A673 (cell line): ENCODE data around the gene VTI1A.

Experiments used
- CTCF ChIP-seq: fragments of 300-800, 200-600 bp; sonication (generic); conservative IDR thresholded peaks from 2 replicates; pipeline ENCODE4 v1.5.1; 2017; ENCODE audit warnings: low read depth, mild to moderate bottlenecking, antibody characterized with exemption, low read length, moderate library complexity, mixed read lengths
- EZH2 ChIP-seq: fragments of 200-600 bp; sonication (generic); IDR thresholded peaks from 2 replicates; pipeline ENCODE4 v1.6.1; 2017; ENCODE audit warnings: borderline replicate concordance, low read depth, mild to moderate bottlenecking, mixed read lengths, antibody characterized with exemption, low read length; ENCODE audit not compliant: poor library complexity, severe bottlenecking

DNA sequence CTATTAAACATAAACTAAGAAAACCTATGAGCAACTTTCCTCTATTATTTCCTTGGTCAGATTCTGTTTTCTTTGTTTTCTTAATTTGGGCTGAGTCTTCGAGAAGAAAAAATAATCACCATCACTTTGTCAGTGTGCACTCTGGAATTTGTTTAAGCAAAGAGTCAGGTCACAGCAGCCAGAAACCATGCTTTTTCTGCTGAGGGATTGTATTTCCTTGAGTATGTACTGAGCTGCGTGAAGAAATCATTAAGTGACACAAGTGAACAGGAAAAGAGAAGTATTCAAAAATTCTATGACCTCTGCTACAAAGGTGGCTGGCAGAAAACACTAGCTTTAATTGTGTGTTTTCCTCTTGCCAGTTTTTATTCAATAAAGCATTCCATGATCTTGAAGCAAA lies 249.6 kb downstream of the VTI1A start:
- TF ChIP-seq CTCF (no peak), EZH2 (no peak)
